Measurements from ENCODE around the gene FARP1.

The FARP1 gene

GRCh38 chr13:98398581-98398980 lies 255.7 kb downstream of the FARP1 start:
- H3K27ac ChIP-seq (ENCODE audit: insufficient read depth in 1 of 2, low read depth in 1 of 2, low read length in 2 of 2, poor library complexity in 1 of 2, severe bottlenecking in 2 of 2), result no peak overlapping the region
- POLR2A ChIA-PET, result interaction anchor here (0.6 kb wide), 1 partner anchor 490 kb away, joined by 4 read pairs; no protein-coding TSS in a partner anchor
- WGBS (ENCODE audit: insufficient coverage), result 100% methylated on average over 2 of the region's 5 CpGs
- no peak overlapping the region for H3K4me3 ChIP-seq (ENCODE audit: control insufficient read depth in 1 of 7, extremely low read depth in 1 of 7, insufficient read depth in 4 of 7, low read depth in 2 of 7, low read length in 6 of 7)
- CTCF ChIA-PET, result no interaction called here
- H3K9me3 ChIP-seq (ENCODE audit: control extremely low read depth in 1 of 5, control insufficient read depth in 4 of 5, insufficient read depth in 2 of 5, low read depth in 1 of 5, low read length in 4 of 5), result no peaks in the 10 kb centered on the region
- no peaks in the 10 kb centered on the region for H3K4me1 ChIP-seq (ENCODE audit: control extremely low read depth in 1 of 4, control insufficient read depth in 4 of 4, insufficient read depth in 4 of 4, low read length in 3 of 4)
- no peaks in the 10 kb centered on the region for H3K36me3 ChIP-seq (ENCODE audit: control insufficient read depth in 4 of 4, insufficient read depth in 4 of 4, low read length in 3 of 4)
- H3K27me3 ChIP-seq (replicated peaks in 2 of 5; ENCODE audit: control insufficient read depth in 4 of 5, insufficient read depth in 5 of 5, low read length in 4 of 5), result peaks cover 0 to 2% (median 0%) of the 10 kb centered on the region in 5 experiments
- DNase-seq, result no peak

DNA sequence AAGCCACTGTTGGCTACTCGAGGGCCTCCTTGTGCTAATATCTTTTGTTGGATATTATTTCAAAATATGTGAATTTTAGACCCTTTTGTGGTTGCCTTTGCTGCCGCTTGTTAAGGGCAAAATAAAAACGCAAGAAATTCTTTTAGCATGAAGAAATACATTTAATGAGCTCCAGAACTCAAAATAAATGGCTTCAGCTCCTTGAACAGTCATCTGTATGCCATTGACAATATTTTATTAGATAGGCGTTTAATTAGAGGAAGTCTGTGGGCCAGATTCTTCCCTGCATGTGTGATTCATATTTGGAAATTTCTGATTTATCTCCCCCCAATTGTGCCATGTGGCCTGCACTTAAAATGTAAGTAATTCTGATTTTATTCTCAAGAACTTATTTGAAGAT lies 256.9 kb downstream of the FARP1 start:
- WGBS (ENCODE audit: insufficient coverage), result 95% methylated on average over 3 of the region's 4 CpGs
- CTCF ChIA-PET, result no interaction called here
- POLR2A ChIA-PET, result no interaction called here

DNA sequence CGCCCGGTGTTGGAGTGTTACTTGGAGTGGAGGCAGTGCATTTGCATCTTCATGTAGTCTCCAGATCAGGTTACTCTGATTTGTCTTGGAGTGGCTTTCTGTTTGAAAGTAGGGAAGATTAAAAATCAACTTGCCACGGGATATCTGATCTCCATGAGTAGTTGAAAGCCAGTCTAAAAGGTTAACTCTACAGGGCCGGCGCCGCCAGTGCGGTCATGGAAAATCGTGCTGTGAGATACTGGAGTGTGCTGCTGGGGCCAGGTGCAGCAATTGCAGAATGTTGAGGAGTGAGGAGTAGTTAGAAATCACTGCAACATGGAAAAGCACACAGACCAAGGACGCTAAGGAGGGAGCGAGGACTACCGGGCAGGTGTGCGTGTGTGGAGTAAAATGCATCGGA lies 259.0 kb downstream of the FARP1 start:
- Histone ChIP-seq H3K4me1 (ENCODE audit: control extremely low read depth in 1 of 4, control insufficient read depth in 4 of 4, insufficient read depth in 4 of 4, low read length in 3 of 4) (no peaks in the 10 kb centered on the region), H3K36me3 (ENCODE audit: control insufficient read depth in 4 of 4, insufficient read depth in 4 of 4, low read length in 3 of 4) (no peaks in the 10 kb centered on the region), H3K4me3 (ENCODE audit: control insufficient read depth in 1 of 7, extremely low read depth in 1 of 7, insufficient read depth in 4 of 7, low read depth in 2 of 7, low read length in 6 of 7) (no peak overlapping the region), H3K27me3 (replicated peaks in 2 of 5; ENCODE audit: control insufficient read depth in 4 of 5, insufficient read depth in 5 of 5, low read length in 4 of 5) (peaks cover 0 to 2% (median 0%) of the 10 kb centered on the region in 5 experiments), H3K9me3 (ENCODE audit: control extremely low read depth in 1 of 5, control insufficient read depth in 4 of 5, insufficient read depth in 2 of 5, low read depth in 1 of 5, low read length in 4 of 5) (no peaks in the 10 kb centered on the region), H3K27ac (ENCODE audit: insufficient read depth in 1 of 2, low read depth in 1 of 2, low read length in 2 of 2, poor library complexity in 1 of 2, severe bottlenecking in 2 of 2) (no peak overlapping the region)
- 98% methylated on average over 13 of the region's 13 CpGs for WGBS (ENCODE audit: insufficient coverage)
- CTCF ChIA-PET, result no interaction called here
- POLR2A ChIA-PET, result no interaction called here
- no peak for DNase-seq

More for the DNA sequence above, 256.9 kb downstream of the FARP1 start:
- Histone ChIP-seq H3K4me3 (ENCODE audit: control insufficient read depth in 1 of 7, extremely low read depth in 1 of 7, insufficient read depth in 4 of 7, low read depth in 2 of 7, low read length in 6 of 7) (no peak overlapping the region), H3K36me3 (ENCODE audit: control insufficient read depth in 4 of 4, insufficient read depth in 4 of 4, low read length in 3 of 4) (no peaks in the 10 kb centered on the region), H3K9me3 (ENCODE audit: control extremely low read depth in 1 of 5, control insufficient read depth in 4 of 5, insufficient read depth in 2 of 5, low read depth in 1 of 5, low read length in 4 of 5) (no peaks in the 10 kb centered on the region), H3K27ac (ENCODE audit: insufficient read depth in 1 of 2, low read depth in 1 of 2, low read length in 2 of 2, poor library complexity in 1 of 2, severe bottlenecking in 2 of 2) (no peak overlapping the region), H3K4me1 (ENCODE audit: control extremely low read depth in 1 of 4, control insufficient read depth in 4 of 4, insufficient read depth in 4 of 4, low read length in 3 of 4) (no peaks in the 10 kb centered on the region), H3K27me3 (replicated peaks in 2 of 5; ENCODE audit: control insufficient read depth in 4 of 5, insufficient read depth in 5 of 5, low read length in 4 of 5) (peaks cover 0 to 2% (median 0%) of the 10 kb centered on the region in 5 experiments)
- no peak for DNase-seq

- POLR2A ChIA-PET, result interaction anchor here (0.6 kb wide), 1 partner anchor 639 kb away, joined by 3 read pairs; no protein-coding TSS in a partner anchor
- Histone ChIP-seq H3K4me1 (ENCODE audit: control extremely low read depth in 1 of 4, control insufficient read depth in 4 of 4, insufficient read depth in 4 of 4, low read length in 3 of 4) (no peaks in the 10 kb centered on the region), H3K27me3 (replicated peaks in 2 of 5; ENCODE audit: control insufficient read depth in 4 of 5, insufficient read depth in 5 of 5, low read length in 4 of 5) (peaks cover 0 to 2% (median 0%) of the 10 kb centered on the region in 5 experiments), H3K36me3 (ENCODE audit: control insufficient read depth in 4 of 4, insufficient read depth in 4 of 4, low read length in 3 of 4) (no peaks in the 10 kb centered on the region), H3K9me3 (ENCODE audit: control extremely low read depth in 1 of 5, control insufficient read depth in 4 of 5, insufficient read depth in 2 of 5, low read depth in 1 of 5, low read length in 4 of 5) (no peaks in the 10 kb centered on the region), H3K4me3 (ENCODE audit: control insufficient read depth in 1 of 7, extremely low read depth in 1 of 7, insufficient read depth in 4 of 7, low read depth in 2 of 7, low read length in 6 of 7) (no peak overlapping the region), H3K27ac (ENCODE audit: insufficient read depth in 1 of 2, low read depth in 1 of 2, low read length in 2 of 2, poor library complexity in 1 of 2, severe bottlenecking in 2 of 2) (no peak overlapping the region)
- CTCF ChIA-PET, result no interaction called here
- no peak for DNase-seq
- WGBS (ENCODE audit: insufficient coverage), result 100% methylated on average over 2 of the region's 2 CpGs
Measured at GRCh38 chr13:98403076-98403475, 260.2 kb downstream of the FARP1 start.

DNA sequence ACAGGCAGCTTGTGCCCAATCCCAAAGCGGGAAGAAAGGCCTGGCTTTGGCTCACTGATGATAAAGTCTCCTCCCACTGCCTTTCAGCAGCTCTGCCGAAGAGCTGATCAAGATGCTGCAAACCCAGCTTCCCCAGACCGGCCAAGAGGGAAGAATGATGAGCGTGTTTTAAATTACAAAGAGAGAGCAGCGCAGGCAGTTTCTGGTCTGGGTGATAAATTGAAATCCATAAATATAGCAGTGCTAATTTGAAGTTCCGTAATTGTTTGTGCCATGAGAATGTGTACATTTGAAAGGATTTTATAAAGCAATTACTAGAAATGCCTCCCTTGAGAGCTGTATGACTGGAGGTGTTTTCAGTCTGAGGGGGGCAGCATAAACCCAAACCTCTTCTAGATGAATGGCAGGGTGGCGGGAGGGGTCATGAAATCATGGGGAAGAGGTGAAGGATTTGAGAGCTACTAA lies 262.2 kb downstream of the FARP1 start:
- H3K9me3 ChIP-seq (ENCODE audit: control extremely low read depth in 1 of 5, control insufficient read depth in 4 of 5, insufficient read depth in 2 of 5, low read depth in 1 of 5, low read length in 4 of 5), result no peaks in the 10 kb centered on the region
- DNase-seq, result no peak
- no peak overlapping the region for H3K27ac ChIP-seq (ENCODE audit: insufficient read depth in 1 of 2, low read depth in 1 of 2, low read length in 2 of 2, poor library complexity in 1 of 2, severe bottlenecking in 2 of 2)
- POLR2A ChIA-PET, result no interaction called here
- H3K36me3 ChIP-seq (ENCODE audit: control insufficient read depth in 4 of 4, insufficient read depth in 4 of 4, low read length in 3 of 4), result no peaks in the 10 kb centered on the region
- H3K27me3 ChIP-seq (replicated peaks in 2 of 5; ENCODE audit: control insufficient read depth in 4 of 5, insufficient read depth in 5 of 5, low read length in 4 of 5), result peaks cover 0 to 2% (median 0%) of the 10 kb centered on the region in 5 experiments
- H3K4me3 ChIP-seq (ENCODE audit: control insufficient read depth in 1 of 7, extremely low read depth in 1 of 7, insufficient read depth in 4 of 7, low read depth in 2 of 7, low read length in 6 of 7), result no peak overlapping the region
- no peaks in the 10 kb centered on the region for H3K4me1 ChIP-seq (ENCODE audit: control extremely low read depth in 1 of 4, control insufficient read depth in 4 of 4, insufficient read depth in 4 of 4, low read length in 3 of 4)
- CTCF ChIA-PET, result no interaction called here
- WGBS (ENCODE audit: insufficient coverage), result 91% methylated on average over 5 of the region's 7 CpGs

DNA sequence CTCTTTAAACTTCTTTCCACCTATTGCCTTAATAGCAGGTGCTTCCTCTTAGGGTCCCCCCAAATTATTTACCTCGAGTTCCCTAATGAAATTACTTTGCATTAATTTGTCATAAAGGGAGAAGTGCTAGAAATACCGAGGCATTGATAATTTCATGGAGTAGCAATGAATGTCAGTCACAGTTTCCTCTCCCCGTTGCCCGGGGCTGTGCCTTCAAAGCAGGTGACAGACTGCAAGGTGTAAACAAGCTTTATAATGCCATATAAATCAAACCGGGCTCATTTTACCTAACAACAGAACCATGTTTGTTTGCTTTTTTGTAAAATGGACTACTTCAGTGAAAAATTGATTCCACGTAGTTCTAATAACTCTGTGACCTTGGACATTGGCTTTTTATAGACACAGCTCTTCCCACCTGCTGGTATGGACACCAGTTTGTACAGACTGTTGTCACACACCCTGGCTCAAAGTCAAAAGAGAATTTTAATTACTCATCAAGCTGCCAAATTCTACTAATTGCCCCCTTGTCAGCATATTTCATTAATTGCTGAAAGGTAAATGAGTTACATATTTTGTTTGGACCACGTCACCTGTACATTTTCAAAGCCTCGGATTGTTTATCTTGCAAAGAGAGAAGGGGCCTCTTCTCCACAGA lies 262.9 kb downstream of the FARP1 start:
- no peaks in the 10 kb centered on the region for H3K36me3 ChIP-seq (ENCODE audit: control insufficient read depth in 4 of 4, insufficient read depth in 4 of 4, low read length in 3 of 4)
- no peak for DNase-seq
- 100% methylated on average over 3 of the region's 8 CpGs for WGBS (ENCODE audit: insufficient coverage)
- H3K27ac ChIP-seq (ENCODE audit: insufficient read depth in 1 of 2, low read depth in 1 of 2, low read length in 2 of 2, poor library complexity in 1 of 2, severe bottlenecking in 2 of 2), result no peak overlapping the region
- H3K27me3 ChIP-seq (replicated peaks in 2 of 5; ENCODE audit: control insufficient read depth in 4 of 5, insufficient read depth in 5 of 5, low read length in 4 of 5), result peaks cover 0 to 2% (median 0%) of the 10 kb centered on the region in 5 experiments
- CTCF ChIA-PET, result interaction anchor here (0.7 kb wide), 1 partner anchor 547 kb away, joined by 3 read pairs; no protein-coding TSS in a partner anchor
- no peaks in the 10 kb centered on the region for H3K9me3 ChIP-seq (ENCODE audit: control extremely low read depth in 1 of 5, control insufficient read depth in 4 of 5, insufficient read depth in 2 of 5, low read depth in 1 of 5, low read length in 4 of 5)
- POLR2A ChIA-PET, result no interaction called here
- H3K4me1 ChIP-seq (ENCODE audit: control extremely low read depth in 1 of 4, control insufficient read depth in 4 of 4, insufficient read depth in 4 of 4, low read length in 3 of 4), result no peaks in the 10 kb centered on the region
- H3K4me3 ChIP-seq (ENCODE audit: control insufficient read depth in 1 of 7, extremely low read depth in 1 of 7, insufficient read depth in 4 of 7, low read depth in 2 of 7, low read length in 6 of 7), result no peak overlapping the region

GRCh38 chr13:98406427-98406826 lies 263.5 kb downstream of the FARP1 start:
- POLR2A ChIA-PET, result no interaction called here
- DNase-seq, result no peak
- WGBS (ENCODE audit: insufficient coverage), result 97% methylated on average over 9 of the region's 9 CpGs
- peaks cover 0 to 3% (median 0%) of the 10 kb centered on the region in 4 experiments for H3K4me1 ChIP-seq (ENCODE audit: control extremely low read depth in 1 of 4, control insufficient read depth in 4 of 4, insufficient read depth in 4 of 4, low read length in 3 of 4)
- CTCF ChIA-PET, result interaction anchor here (0.7 kb wide), 1 partner anchor 548 kb away, joined by 3 read pairs; no protein-coding TSS in a partner anchor
- no peaks in the 10 kb centered on the region for H3K36me3 ChIP-seq (ENCODE audit: control insufficient read depth in 4 of 4, insufficient read depth in 4 of 4, low read length in 3 of 4)
- no peak overlapping the region for H3K27ac ChIP-seq (ENCODE audit: insufficient read depth in 1 of 2, low read depth in 1 of 2, low read length in 2 of 2, poor library complexity in 1 of 2, severe bottlenecking in 2 of 2)
- no peak overlapping the region for H3K4me3 ChIP-seq (ENCODE audit: control insufficient read depth in 1 of 7, extremely low read depth in 1 of 7, insufficient read depth in 4 of 7, low read depth in 2 of 7, low read length in 6 of 7)
- H3K9me3 ChIP-seq (ENCODE audit: control extremely low read depth in 1 of 5, control insufficient read depth in 4 of 5, insufficient read depth in 2 of 5, low read depth in 1 of 5, low read length in 4 of 5), result no peaks in the 10 kb centered on the region
- H3K27me3 ChIP-seq (replicated peaks in 2 of 5; ENCODE audit: control insufficient read depth in 4 of 5, insufficient read depth in 5 of 5, low read length in 4 of 5), result peaks cover 0 to 2% (median 0%) of the 10 kb centered on the region in 5 experiments
